ENCODE results near the gene SERPINE1. TPM values are rescaled to one million over a fixed set of nuclear protein-coding genes. Genes with fewer than 3 reads are reported as not detected.

The SERPINE1 gene
- total and polyA plus RNA-seq, 2 of the 13 experiments (the other 11 are each of a cell fraction or from before 2014, with no cell fraction given), result 21.2 to 1,576 TPM

GRCh38 chr7:101124376-101125056 is 2.4 kb upstream of the SERPINE1 start (continued):
- TF ChIP-seq CERS6 (CRISPR knock-in tag; IDR thresholded peaks at IDR 0.05) (no peak), ZBTB42 (CRISPR knock-in tag; IDR thresholded peaks at IDR 0.05) (no peak), SNAPC2 (CRISPR knock-in tag; IDR thresholded peaks at IDR 0.05) (0 out of 2 replicates have a peak, but pooled peaks have one; percentile 21), ZNF672 (CRISPR knock-in tag; IDR thresholded peaks at IDR 0.05) (no peak), HIC2 (CRISPR knock-in tag; IDR thresholded peaks at IDR 0.05; ENCODE audit: low read depth) (peak; percentile 58; the same call in 1 of the 2 replicates), ZNF552 (CRISPR knock-in tag; IDR thresholded peaks at IDR 0.05; ENCODE audit: borderline replicate concordance) (no peak), TARDBP (CRISPR knock-in tag; IDR thresholded peaks at IDR 0.05) (peak; percentile 49; the same call in 1 of the 2 replicates), NR1H2 (CRISPR knock-in tag; IDR thresholded peaks at IDR 0.05; ENCODE audit: borderline replicate concordance, low read depth) (no peak), ZNF142 (CRISPR knock-in tag; IDR thresholded peaks at IDR 0.05) (no peak), ZNF550 (CRISPR knock-in tag; IDR thresholded peaks at IDR 0.05; ENCODE audit: borderline replicate concordance) (no peak), RBM39 (IDR thresholded peaks at IDR 0.05; ENCODE audit: low read depth, low read length, poor library complexity, severe bottlenecking) (no peak), KLF11 (CRISPR knock-in tag; IDR thresholded peaks at IDR 0.05) (no peak), GATA4 (IDR thresholded peaks at IDR 0.05; ENCODE audit: borderline replicate concordance, low read depth) (no peak), FOXM1 (CRISPR knock-in tag; IDR thresholded peaks at IDR 0.05) (no peak), TEAD2 (CRISPR knock-in tag; IDR thresholded peaks at IDR 0.05) (no peak), MAFF (IDR thresholded peaks at IDR 0.05; ENCODE audit: low read depth, low read length) (no peak), MYC (CRISPR knock-in tag; IDR thresholded peaks at IDR 0.05; ENCODE audit: borderline replicate concordance) (no peak; the same call in 1 of the 2 replicates), HNRNPK (IDR thresholded peaks at IDR 0.05; ENCODE audit: low read depth, low read length, poor library complexity, severe bottlenecking) (no peak), NPAS2 (CRISPR knock-in tag; IDR thresholded peaks at IDR 0.05; ENCODE audit: borderline replicate concordance) (no peak), DNMT1 (CRISPR knock-in tag; IDR thresholded peaks at IDR 0.05) (no peak), TFDP2 (CRISPR knock-in tag; IDR thresholded peaks at IDR 0.05) (no peak)

Data from HepG2 (cell line).